GM18867 (cell line): ENCODE measurements around the gene UCP3.

Source experiments
- ATAC-seq: cut with Tn5 transposase; IDR thresholded peaks from one replicate; pipeline ENCODE4 v1.9.1; 2021; ENCODE audit warnings: mild to moderate bottlenecking, moderate library complexity; ENCODE audit not compliant: unreplicated experiment

The UCP3 gene

GRCh38 chr11:73978576-73979086 is 30.3 kb downstream of the UCP3 start:
- ATAC-seq, result no peak

- ATAC-seq, result no peak
These were observed 30.9 kb downstream of the UCP3 start for GRCh38 chr11:73977856-73978519.

GRCh38 chr11:73976451-73977151 is 32.3 kb downstream of the UCP3 start:
- ATAC-seq, result no peak

GRCh38 chr11:73975479-73975757 is 33.5 kb downstream of the UCP3 start:
- no peak for ATAC-seq

- no peak for ATAC-seq
These were observed 34.0 kb downstream of the UCP3 start for GRCh38 chr11:73974604-73975478.

GRCh38 chr11:73972620-73973449 is 36.0 kb downstream of the UCP3 start:
- ATAC-seq, result no peak

GRCh38 chr11:73972187-73972586 is 36.7 kb downstream of the UCP3 start:
- ATAC-seq, result no peak

GRCh38 chr11:73971175-73971719 is 37.6 kb downstream of the UCP3 start:
- ATAC-seq, result no peak

- ATAC-seq, result no peak
These were observed 38.7 kb downstream of the UCP3 start for GRCh38 chr11:73969991-73970800.

GRCh38 chr11:73969091-73969490 is 39.8 kb downstream of the UCP3 start:
- ATAC-seq, result no peak

GRCh38 chr11:73968356-73968966 is 40.4 kb downstream of the UCP3 start:
- ATAC-seq, result no peak

- no peak for ATAC-seq
These were observed 43.1 kb downstream of the UCP3 start for GRCh38 chr11:73965764-73966121.

- no peak for ATAC-seq
These were observed 43.7 kb downstream of the UCP3 start for GRCh38 chr11:73965076-73965763.

GRCh38 chr11:73963861-73964260 is 45.0 kb downstream of the UCP3 start:
- ATAC-seq, result no peak

- ATAC-seq, result no peak
These were observed 46.7 kb downstream of the UCP3 start for GRCh38 chr11:73962101-73962705.

- ATAC-seq, result no peak
These were observed 47.6 kb downstream of the UCP3 start for GRCh38 chr11:73961321-73961720.

- no peak for ATAC-seq
These were observed 50.3 kb downstream of the UCP3 start for GRCh38 chr11:73958521-73959141.
